ENCODE results near the gene GOLGA6L6.
"Not testable (repeated sequence)": the region's sequence is repeated elsewhere in the genome, so short reads cannot be mapped to it uniquely, and the experiment has no call there.

GOLGA6L6 gene

DNA sequence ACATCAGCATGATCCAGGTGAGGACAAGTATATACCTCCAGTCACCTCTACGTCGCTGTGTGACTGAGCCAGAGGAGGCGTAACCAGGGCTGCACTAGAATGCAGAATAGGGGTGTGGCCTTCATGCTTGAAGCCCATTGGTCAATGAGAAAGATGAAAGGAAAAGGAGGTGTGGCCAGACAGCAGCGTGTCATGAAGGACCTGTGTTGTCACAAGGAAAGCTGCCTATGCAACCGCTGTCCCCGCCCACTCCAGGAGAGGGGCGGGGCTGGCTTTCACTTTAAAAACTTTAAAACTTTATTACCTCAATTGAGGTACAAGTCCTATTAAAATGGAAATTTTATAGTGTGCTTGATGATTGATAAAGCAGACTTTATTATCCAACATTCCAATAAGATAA, at the start of gene GOLGA6L6:
TSS of gene GOLGA6L6 (minus strand) at position 101 of the 400 bp plus-strand sequence. CDS start at position 10, 91 bp downstream.
- not testable (repeated sequence) for DNase-seq

- DNase-seq = not testable (repeated sequence)
Measured at GRCh38 chr15:20590069-20590468, 48.5 kb upstream of the GOLGA6L6 start.

DNA sequence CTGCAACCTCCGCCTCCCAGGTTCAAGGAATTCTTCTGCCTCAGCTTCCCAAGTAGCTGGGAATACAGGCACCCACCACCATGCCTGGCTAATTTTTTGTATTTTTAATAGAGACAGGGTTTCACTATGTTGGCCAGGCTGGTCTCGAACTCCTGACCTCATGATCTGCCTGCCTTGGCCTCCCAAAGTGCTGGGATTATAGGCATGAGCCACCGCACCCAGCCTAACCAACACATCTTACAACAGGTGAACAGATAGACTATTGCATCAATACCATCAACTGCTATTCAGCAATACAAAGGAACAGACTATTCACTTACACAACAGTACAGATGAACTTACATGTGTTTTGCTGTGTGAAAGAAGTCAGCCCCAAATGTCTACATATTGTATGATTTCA, 45.2 kb upstream of the GOLGA6L6 start:
- DNase-seq = not testable (repeated sequence)

GRCh38 chr15:20582726-20583115, 41.1 kb upstream of the GOLGA6L6 start:
- not testable (repeated sequence) for DNase-seq

- not testable (repeated sequence) for DNase-seq
Measured at GRCh38 chr15:20582109-20582725, 40.6 kb upstream of the GOLGA6L6 start.

DNA sequence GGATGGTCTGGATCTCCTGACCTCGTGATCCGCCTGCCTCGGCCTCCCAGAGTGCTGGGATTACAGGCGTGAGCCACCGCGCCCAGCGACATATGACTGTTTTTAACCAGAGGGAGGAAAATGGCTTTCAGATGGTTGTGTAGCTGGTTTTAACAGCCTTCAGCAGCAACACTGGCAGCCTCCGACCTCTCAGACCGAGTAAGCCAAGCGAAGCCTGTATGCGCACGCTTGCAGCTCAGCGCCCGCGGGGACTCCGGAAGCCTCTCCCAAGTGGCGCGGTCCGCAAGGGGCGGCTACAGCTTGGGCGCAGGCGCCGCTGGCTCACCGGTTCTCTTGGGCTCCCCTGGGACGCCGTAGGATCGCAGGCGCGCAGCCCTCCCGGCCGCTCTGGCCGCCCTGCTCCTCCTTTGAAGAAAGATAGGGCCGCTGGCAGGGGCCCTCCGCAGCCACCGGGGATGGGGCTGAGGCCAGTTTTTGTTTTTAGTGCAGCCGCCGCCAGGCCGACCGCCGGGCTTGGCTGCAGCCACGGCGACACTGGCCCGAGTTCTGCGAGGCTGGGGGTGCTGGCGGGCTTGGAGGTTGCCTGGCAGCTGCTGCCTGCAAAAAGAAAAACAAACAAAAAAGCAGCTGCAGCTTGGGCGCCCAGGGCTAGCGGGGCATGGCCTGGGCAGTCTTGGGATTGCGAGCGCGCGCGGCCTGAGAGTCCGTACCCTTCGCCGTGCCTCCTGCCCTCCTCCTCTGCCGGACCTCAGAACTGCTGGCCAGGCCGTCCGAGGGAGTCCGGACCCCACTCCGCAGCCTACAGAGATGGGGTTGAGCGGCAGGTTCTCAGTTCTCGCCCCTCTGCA, 39.9 kb upstream of the GOLGA6L6 start:
- DNase-seq = not testable (repeated sequence)

DNA sequence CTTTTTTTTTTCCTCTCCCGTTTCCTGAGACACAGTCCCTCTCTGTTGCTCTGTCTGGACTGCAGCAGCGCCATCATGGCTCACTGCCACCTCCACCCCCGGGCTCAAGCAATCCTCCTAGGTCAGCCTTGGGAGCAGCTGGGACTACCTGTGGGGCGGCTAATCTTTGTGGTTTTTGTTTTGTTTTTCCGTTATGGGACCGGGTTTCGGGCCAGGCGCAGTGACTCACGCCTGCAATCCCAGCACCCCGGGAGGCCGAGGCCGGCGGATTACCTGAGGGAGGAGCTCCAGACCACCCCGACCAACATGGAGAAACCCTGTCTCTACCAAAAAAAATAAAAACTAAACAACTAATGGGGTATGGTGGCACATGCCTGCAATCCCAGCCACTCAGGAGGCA, 38.1 kb upstream of the GOLGA6L6 start:
- DNase-seq = not testable (repeated sequence)

DNA sequence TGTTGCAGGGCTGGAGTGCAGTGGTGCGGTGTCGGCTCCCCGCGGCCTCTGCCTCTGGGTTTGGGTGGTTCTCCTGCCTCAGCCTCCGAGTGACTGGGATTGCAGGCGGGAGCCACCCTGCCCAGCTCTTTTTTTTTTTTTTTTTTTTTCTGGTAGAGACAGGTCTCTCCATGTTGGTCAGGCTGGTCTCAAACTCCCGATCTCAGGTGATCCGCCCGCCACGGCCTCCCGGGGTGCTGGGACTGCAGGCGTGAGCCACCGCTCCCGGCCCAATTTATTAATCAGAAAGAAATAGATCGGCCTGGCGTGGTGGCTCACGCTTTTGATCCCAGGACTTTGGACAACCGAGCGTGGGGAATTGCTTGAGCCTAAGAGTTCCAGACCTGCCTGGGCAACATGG, 9.7 kb upstream of the GOLGA6L6 start:
- DNase-seq = not testable (repeated sequence)

DNA sequence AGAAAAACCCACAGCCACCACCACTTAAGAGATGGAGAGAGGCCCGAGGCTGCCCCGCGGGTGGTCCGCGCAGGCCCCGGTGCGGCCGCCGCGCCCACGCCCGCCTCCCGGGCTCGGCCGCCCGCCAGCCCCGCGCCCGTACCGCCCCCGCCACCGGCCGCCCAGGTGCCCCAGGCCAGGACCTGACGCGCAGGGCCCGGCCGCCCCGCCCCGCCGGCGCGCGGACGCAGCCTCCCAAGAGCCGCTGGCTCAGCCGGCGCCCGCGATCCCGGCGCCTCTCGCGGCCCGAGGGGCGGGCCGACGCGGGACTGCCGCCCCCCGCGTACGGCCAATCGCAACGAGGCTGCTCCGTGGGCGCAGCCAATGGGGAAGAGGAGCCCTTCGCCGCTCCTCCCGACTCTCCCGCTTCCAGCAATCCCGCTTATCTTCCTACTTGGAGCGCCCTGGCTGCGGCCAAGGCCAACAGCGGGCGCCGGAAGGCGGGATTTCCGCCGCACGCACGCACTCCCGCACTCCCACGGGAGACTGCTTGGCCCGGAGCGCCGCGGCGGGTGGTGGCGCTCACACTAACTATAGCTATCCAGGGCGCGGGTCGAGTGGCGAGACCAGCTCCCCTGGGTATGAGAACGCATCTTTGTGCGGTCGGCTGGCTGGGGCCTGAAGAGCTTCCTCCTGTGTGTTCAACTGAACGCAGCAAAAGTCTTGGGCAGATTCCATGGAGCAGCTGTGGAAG, 35.5 kb downstream of the GOLGA6L6 start:
- not testable (repeated sequence) for DNase-seq

- DNase-seq = not testable (repeated sequence)
Measured at GRCh38 chr15:20502839-20503238, 38.8 kb downstream of the GOLGA6L6 start.

- DNase-seq = not testable (repeated sequence)
Measured at GRCh38 chr15:20501512-20502222, 39.9 kb downstream of the GOLGA6L6 start.

DNA sequence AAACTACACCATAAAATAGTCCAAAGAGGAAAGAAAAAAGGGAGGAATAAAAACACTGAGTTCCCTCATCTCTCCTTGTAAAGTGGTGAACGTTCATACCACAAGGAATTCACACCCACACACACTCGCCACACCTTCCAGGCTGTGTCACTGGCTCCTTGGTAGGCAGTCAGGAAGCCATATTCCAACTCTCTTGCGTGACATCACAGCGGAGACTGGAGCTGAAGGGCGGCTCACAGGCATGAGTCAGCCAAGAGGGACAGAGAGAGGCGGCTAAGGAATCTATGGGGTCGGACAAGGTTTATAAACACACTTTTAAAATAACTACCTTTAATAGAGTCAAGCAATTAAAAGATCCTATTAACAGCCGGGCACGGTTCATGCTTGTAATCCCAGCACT, 43.8 kb downstream of the GOLGA6L6 start:
- DNase-seq = not testable (repeated sequence)

DNA sequence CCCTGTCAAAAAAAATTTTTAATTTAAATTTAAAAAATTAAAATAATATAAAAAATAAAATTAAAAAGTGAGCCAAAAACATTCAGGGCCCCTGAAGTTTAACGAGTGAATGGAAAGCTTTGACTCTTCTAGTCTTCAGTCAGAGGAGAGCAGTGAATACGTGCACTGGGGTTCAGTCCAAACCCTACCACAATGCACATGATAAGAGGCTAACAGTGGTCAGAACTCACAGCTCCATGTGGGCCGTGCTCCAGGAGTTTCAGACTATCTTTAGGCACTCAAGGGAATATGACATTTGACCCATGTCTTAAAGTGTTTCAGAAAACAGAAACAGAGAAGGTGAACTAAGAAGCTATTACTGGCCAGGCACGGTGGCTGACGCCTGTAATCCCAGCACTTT, 48.6 kb downstream of the GOLGA6L6 start:
- DNase-seq = not testable (repeated sequence)

GRCh38 chr15:20492598-20492997, 49.0 kb downstream of the GOLGA6L6 start:
- not testable (repeated sequence) for DNase-seq

DNA sequence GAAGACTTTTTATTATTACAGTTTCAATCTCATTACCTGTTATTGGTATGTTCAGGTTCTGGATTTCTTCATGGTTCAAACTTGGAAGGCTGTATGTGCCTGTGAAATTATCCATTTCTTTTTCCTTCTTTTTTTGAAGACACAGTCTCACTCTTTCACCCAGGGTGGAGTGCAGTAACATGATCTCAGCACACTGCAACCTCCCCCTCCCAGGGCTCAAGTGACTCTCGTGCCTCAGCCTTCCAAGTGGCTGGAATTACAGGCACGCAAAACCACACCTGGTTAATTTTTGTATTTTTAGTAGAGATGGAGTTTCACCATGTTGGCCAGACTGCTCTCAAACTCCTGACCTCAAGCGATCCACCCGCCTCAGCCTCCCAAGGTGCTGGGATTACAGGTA, 52.3 kb downstream of the GOLGA6L6 start:
- not testable (repeated sequence) for DNase-seq

Measured in hypothalamus (tissue), 51 donors.